Stimulated activated CD8-positive, alpha-beta memory T cell treated with anti-CD3 and anti-CD28 coated beads, Interleukin-4, amount 100 ng/mL, for 4 hours (primary cell): ENCODE measurements around the gene POU6F2.

ENCODE experiments used
- DNase-seq, 2 donors: peaks; one replicate each; pipeline ENCODE4 v3.0.0-alpha.2; 2020; ENCODE audit warnings: low read depth in 2 of 2, low spot score in 1 of 2

The POU6F2 gene

GRCh38 chr7:39490296-39490695 lies 512.6 kb downstream of the POU6F2 start:
- DNase-seq = no peak

DNA sequence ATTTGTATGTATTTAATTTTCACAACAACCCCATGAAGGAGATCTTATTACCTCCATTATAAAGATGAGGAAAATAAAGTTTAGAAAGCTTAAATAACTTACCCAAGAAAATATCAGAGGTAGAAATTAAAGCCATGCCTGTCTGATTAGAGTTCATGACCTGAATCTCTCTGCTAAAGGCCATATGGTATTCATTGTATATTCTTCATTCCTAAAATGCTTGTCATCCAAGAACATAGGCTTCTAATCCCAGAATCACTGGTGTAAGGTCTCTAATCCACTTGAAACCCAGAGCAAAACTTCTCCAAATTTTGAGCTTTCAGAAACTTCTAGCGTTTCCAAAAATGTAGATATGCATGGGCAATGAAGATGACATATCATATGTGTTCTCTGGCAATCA lies 516.2 kb downstream of the POU6F2 start:
- DNase-seq = no peak

DNA sequence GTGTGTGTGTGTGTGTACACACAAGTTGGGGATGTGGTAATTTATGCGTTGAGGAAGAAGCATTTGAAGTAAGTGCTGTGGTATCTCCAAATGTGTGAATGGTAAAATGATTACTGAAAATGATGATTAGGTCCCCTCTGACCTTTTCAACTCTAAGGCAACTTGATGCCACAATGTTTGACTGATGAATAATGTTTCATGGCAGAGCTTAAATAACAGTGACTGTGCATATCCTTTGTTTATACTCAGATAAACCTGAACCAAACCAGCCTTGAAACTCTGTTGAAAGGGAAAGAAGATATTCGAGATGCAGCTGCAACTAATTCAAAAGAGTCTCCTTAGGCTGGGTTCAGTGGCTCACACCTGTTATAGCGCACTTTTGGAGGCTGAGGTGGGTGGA lies 523.6 kb downstream of the POU6F2 start:
- DNase-seq = no peak

- DNase-seq = no peak
These were observed 527.3 kb downstream of the POU6F2 start for GRCh38 chr7:39504963-39505362.

DNA sequence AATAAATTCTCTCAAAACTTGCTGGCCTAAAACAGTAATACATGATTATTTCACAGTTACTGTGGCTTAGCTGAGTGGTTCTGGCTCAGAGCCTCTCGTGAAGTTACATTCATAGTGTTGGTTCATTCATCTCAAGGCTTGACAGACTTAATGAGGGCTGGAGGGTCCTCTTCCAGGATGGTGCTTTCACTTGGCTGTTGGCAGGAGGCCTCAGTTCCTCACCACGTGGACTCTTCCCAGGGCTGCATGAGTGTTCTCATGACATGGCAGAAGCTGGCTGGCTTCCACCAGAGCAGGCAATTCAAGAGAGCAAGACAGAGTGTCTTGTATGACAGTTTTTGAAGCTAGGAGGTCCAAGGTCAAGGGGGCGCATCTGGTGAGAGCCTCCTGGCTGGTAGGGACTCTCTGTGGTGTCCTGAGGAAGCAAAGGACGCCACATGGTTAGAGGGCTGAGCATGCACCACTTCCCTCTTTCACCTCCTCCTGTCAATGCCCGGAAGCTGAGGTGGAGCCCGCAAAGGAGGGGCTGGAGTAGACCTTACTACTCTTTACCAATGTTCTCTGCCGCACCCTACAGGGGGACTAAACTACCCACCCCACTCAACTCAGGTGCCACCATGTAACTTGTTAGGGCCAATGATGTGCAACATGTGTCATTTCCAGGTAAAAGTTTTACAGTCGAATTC lies 530.3 kb downstream of the POU6F2 start:
- DNase-seq = no peak

DNA sequence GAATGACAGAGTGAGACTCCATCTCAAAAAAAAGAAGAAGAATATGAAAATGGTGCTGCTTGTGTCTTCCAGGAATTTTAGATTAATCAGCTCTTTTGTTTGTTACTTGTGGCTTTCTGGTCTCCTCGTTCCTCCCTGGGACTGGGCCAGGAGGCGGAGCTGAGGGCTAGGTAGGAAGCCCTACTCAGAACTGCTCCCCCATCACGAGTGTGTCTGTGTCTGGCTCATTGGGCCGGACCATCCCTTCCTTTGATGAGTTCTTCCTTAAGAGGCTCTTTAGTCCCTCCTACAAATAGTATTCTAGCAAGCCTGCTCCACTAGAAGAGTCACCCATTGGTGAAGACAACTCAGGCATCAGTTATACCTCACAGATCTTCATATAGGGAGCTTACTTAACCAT lies 531.7 kb downstream of the POU6F2 start:
- no peak for DNase-seq

- DNase-seq = no peak
These were observed 532.2 kb downstream of the POU6F2 start for GRCh38 chr7:39509912-39510311.

DNA sequence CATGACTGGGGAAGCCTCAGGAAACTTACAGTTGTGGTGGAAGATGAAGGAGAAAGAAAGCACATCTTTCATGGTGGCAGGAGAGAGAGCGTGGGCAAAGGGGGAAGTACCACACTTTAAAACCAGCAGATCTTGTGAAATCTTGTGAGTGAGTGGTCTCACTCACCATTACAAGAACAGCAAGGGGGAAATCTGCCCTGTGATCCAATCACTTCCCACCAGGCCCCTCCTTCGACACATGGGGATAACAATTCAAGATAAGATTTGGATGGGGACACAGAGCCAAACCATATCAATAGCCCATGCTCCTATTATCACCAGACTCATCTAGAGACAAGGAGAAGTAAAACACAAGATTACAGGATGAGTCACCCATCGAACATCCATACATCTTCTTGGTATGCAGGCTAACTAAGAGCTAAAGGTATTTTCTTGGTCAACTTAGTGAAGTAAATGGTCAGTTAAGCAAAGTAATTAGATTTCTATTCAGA lies 533.2 kb downstream of the POU6F2 start:
- DNase-seq = no peak

DNA sequence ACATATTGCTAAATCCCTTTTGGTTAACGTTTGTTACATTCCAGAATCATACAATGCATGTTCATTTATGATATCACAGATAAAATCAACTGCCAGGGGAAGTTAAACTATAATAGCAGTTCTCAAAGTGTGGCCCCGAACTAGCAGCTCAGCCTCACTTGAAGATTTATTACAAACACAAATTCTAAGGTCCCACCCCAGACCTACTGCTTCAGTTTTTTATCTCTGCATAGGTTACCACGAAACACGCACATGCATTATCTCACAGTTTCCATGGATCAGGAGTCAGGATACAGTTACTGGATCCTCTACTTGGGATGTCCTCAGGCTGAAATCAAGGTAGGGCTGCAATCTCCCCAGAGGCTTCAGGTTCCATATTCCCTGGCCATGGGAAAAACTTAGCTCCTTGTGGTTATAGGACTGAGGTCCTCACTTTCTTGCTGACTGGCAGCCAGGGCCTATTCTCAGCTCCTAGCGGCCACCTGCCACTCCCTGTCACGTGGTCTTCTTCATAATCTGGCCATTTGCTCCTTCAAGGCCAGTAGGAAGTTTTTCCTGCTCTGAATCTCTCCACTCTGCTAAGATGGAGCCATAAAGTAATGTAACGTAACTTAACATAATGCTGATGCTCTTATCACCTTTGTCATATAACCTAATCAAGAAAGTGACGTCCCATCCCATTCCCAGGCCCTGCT lies 538.0 kb downstream of the POU6F2 start:
- DNase-seq = no peak

GRCh38 chr7:39516498-39516897 lies 538.8 kb downstream of the POU6F2 start:
- no peak for DNase-seq

GRCh38 chr7:39517240-39517639 lies 539.5 kb downstream of the POU6F2 start:
- DNase-seq = no peak
